Upper lobe of left lung (tissue), 4 donors: ENCODE results near the gene TLDC2.

Source experiments
- EP300 ChIP-seq, 4 donors: sonication (generic); formaldehyde crosslinking; IDR thresholded peaks; one replicate each; pipeline ENCODE4 v1.5.1; 2017; ENCODE audit warnings: antibody characterized with exemption in 4 of 4, control low read depth in 2 of 4
- POLR2A ChIP-seq, 4 donors: fragments of 450-650 bp; IDR thresholded peaks; one replicate each; pipeline ENCODE4 v1.5.1; 2016 to 2017; ENCODE audit warnings: antibody characterized with exemption in 4 of 4, mild to moderate bottlenecking in 2 of 4
- POLR2AphosphoS5 ChIP-seq, 2 donors: sonication (generic); formaldehyde crosslinking; IDR thresholded peaks; one replicate each; pipeline ENCODE4 v1.5.1; 2017; ENCODE audit warnings: antibody characterized with exemption in 2 of 2
- TF ChIP-seq, protein P1 (sequence below), 6 experiments: fragments of 450-650 bp in 4 of 6; fragments of 200-600 bp in 2 of 6; sonication (generic) in 2 of 6; IDR thresholded peaks; one replicate each; pipeline ENCODE4 v1.5.1; 2016 to 2019; ENCODE audit warnings: antibody characterized with exemption in 6 of 6

DNA sequence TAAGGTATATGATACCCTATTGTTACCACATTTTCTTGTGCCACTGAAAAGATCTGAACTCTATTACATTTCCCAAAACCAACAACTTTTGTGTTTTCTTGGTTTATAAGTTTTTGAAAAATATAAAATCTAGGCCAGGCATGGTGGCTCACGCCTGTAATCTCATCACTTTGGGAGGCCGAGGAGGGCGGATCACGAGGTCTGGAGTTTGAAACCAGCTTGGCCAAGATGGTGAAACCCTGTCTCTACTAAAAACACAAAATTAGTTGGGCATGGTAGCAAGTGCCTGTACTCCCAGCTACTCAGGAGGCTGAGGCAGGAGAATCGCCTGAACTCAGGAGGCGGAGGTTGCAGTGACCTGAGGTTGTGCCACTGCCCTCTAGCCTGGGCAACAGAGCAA lies 41.3 kb downstream of the TLDC2 start:
- TF ChIP-seq, protein P1, sequence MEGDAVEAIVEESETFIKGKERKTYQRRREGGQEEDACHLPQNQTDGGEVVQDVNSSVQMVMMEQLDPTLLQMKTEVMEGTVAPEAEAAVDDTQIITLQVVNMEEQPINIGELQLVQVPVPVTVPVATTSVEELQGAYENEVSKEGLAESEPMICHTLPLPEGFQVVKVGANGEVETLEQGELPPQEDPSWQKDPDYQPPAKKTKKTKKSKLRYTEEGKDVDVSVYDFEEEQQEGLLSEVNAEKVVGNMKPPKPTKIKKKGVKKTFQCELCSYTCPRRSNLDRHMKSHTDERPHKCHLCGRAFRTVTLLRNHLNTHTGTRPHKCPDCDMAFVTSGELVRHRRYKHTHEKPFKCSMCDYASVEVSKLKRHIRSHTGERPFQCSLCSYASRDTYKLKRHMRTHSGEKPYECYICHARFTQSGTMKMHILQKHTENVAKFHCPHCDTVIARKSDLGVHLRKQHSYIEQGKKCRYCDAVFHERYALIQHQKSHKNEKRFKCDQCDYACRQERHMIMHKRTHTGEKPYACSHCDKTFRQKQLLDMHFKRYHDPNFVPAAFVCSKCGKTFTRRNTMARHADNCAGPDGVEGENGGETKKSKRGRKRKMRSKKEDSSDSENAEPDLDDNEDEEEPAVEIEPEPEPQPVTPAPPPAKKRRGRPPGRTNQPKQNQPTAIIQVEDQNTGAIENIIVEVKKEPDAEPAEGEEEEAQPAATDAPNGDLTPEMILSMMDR (IDR thresholded peaks at IDR 0.05), result no peak
- TF ChIP-seq POLR2AphosphoS5 (IDR thresholded peaks at IDR 0.05), result no peak
- TF ChIP-seq POLR2A (IDR thresholded peaks at IDR 0.05), result no peak
- TF ChIP-seq EP300 (IDR thresholded peaks at IDR 0.05), result no peak
